ENCODE measurements around the gene HSPB6. TPM values are rescaled to one million over a fixed set of nuclear protein-coding genes. Genes with fewer than 3 reads are reported as not detected.
"Not testable (repeated sequence)": the region's sequence is repeated elsewhere in the genome, so short reads cannot be mapped to it uniquely, and the experiment has no call there.

Gene HSPB6
- total and polyA plus RNA-seq, 4 donors, result 1.8 to 26.9 (median 14.3) TPM

GRCh38 chr19:35777961-35778360 lies 21.1 kb upstream of the HSPB6 start:
- DNase-seq (ENCODE audit: low read depth in 4 of 6, low spot score in 6 of 6), result no peak
- peaks cover 57% of the 10 kb centered on the region for H3K36me3 ChIP-seq (ENCODE audit: control insufficient read depth, insufficient read depth, low read length)
- no peaks in the 10 kb centered on the region for H3K9me3 ChIP-seq (ENCODE audit: control insufficient read depth, insufficient read depth, low read length)
- no peak overlapping the region for H3K4me3 ChIP-seq (ENCODE audit: low read depth, low read length)
- 73% methylated on average over 7 of the region's 7 CpGs for WGBS (ENCODE audit: insufficient coverage)
- peak overlapping the region; percentile 48 for H3K27ac ChIP-seq (ENCODE audit: low read depth, low read length)
- H3K4me1 ChIP-seq (ENCODE audit: control insufficient read depth, insufficient read depth, low read length), result peaks cover 39% of the 10 kb centered on the region
- no peaks in the 10 kb centered on the region for H3K27me3 ChIP-seq (ENCODE audit: control insufficient read depth, insufficient read depth, low read length)

GRCh38 chr19:35777086-35777841 lies 20.4 kb upstream of the HSPB6 start:
- Histone ChIP-seq H3K27me3 (ENCODE audit: control insufficient read depth, insufficient read depth, low read length) (no peaks in the 10 kb centered on the region), H3K4me3 (ENCODE audit: low read depth, low read length) (no peak overlapping the region), H3K27ac (ENCODE audit: low read depth, low read length) (peak overlapping the region; percentile 48), H3K9me3 (ENCODE audit: control insufficient read depth, insufficient read depth, low read length) (no peaks in the 10 kb centered on the region), H3K36me3 (ENCODE audit: control insufficient read depth, insufficient read depth, low read length) (peaks cover 50% of the 10 kb centered on the region), H3K4me1 (ENCODE audit: control insufficient read depth, insufficient read depth, low read length) (peaks cover 39% of the 10 kb centered on the region)
- WGBS (ENCODE audit: insufficient coverage), result 16% methylated on average over 16 of the region's 19 CpGs
- peak in 2 of 6 donors; percentile 19 to 43 for DNase-seq (ENCODE audit: low read depth in 4 of 6, low spot score in 6 of 6)

GRCh38 chr19:35776102-35776788 lies 19.4 kb upstream of the HSPB6 start:
- H3K36me3 ChIP-seq (ENCODE audit: control insufficient read depth, insufficient read depth, low read length), result peaks cover 40% of the 10 kb centered on the region
- peak overlapping the region; percentile 62 for H3K4me3 ChIP-seq (ENCODE audit: low read depth, low read length)
- no peaks in the 10 kb centered on the region for H3K9me3 ChIP-seq (ENCODE audit: control insufficient read depth, insufficient read depth, low read length)
- no peaks in the 10 kb centered on the region for H3K27me3 ChIP-seq (ENCODE audit: control insufficient read depth, insufficient read depth, low read length)
- peaks cover 39% of the 10 kb centered on the region for H3K4me1 ChIP-seq (ENCODE audit: control insufficient read depth, insufficient read depth, low read length)
- H3K27ac ChIP-seq (ENCODE audit: low read depth, low read length), result peak overlapping the region; percentile 48
- DNase-seq (ENCODE audit: low read depth in 4 of 6, low spot score in 6 of 6), result peak in 3 of 6 donors; percentile 23 to 83 (median 71)
- WGBS (ENCODE audit: insufficient coverage), result 10% methylated on average over 12 of the region's 13 CpGs

DNA sequence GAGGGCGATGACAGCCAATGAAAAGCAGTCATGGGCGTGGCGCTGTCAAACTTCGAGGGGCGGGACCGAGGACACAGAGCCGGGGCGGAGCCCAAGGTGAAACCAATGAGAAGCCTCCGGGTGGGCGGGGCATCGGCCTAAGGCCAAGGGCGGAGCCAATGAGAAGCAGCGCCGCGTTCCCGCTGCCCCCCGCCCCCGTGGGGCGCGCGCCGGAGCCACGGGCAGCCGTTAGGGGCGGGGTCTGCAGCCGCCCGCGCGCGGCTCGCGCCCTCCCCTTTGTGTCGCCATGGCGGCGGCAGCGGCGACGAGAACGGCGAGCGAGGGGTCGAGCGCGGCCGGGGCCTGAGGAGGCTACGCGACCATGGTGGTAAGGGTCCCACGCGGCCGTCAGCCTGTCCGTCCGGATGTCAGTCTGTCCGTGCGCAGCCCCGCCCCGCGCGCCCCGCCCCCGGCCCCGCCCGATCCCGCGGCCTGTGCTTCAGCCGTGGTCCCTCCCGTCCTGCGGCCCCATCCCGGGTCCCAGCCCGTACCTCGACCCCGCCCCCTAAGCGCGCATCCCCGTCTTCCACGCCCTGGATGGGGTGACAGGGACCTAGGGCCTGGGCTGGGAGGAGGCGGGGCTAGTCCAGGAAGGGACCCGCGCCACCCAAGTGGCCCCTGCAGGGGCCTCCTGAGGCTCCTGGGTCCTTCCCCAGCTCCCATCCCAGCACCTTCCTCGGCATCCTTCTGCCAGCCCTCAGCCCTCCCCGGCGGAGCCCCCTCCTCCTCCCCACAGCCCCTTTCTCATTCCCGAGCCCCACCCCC lies 18.7 kb upstream of the HSPB6 start, which contains the start of gene ARHGAP33:
ARHGAP33 (plus strand) TSS at position 267 of the 804 bp plus-strand sequence; CDS start at position 362, 95 bp downstream.
- Histone ChIP-seq H3K9me3 (ENCODE audit: control insufficient read depth, insufficient read depth, low read length) (no peaks in the 10 kb centered on the region), H3K4me3 (ENCODE audit: low read depth, low read length) (peak within 1 kb of the TSS; percentile 62), H3K27ac (ENCODE audit: low read depth, low read length) (peak within 1 kb of the TSS; percentile 33), H3K4me1 (ENCODE audit: control insufficient read depth, insufficient read depth, low read length) (peaks cover 39% of the 10 kb centered on the region), H3K36me3 (ENCODE audit: control insufficient read depth, insufficient read depth, low read length) (peaks cover 33% of the 10 kb centered on the region), H3K27me3 (ENCODE audit: control insufficient read depth, insufficient read depth, low read length) (no peaks in the 10 kb centered on the region)
- peak; percentile 95 to 100 (median 98) for DNase-seq (ENCODE audit: low read depth in 4 of 6, low spot score in 6 of 6)
- 0% methylated on average over 82 of the region's 82 CpGs for WGBS (ENCODE audit: insufficient coverage)

- WGBS (ENCODE audit: insufficient coverage), result 22% methylated on average over 9 of the region's 9 CpGs
Measured at GRCh38 chr19:35775046-35775297, 18.1 kb upstream of the HSPB6 start.

DNA sequence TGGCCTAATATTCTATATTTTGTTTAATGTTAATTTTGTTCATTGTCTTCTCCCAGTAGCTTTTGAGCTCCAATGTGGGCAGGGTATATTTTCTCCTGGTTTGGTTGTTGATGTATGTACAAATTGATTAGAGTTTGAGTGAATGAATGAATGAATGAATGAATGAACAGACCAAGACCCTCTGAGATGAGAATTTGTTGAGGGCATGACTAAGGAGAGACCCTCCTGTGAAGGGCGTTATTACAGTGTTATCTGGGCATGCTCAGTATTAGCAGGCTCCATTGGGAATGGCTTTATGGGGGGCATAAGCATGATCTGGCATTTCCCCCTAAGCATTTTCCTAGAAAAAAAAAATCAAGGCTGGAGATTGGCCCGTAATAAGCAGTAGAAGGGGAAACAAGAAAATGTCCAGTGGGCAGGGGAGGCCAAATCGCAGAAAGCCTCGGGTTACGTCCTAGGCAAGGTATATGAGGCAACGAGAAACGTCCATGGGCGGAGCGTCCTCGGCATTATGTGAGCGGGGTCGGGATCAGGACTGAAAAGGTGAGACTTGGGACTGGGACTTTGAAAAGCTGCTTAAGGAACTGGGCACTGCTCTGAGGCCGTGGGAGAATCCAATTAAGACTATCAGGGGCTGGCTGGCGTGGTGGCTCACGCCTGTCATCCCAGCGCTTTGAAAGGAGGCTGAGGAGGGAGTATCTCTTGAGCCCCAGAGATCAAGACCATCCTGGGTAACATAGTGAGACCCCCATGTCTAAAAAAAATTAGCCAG lies 17.6 kb upstream of the HSPB6 start:
- Histone ChIP-seq H3K4me3 (ENCODE audit: low read depth, low read length) (peak overlapping the region; percentile 4), H3K27ac (ENCODE audit: low read depth, low read length) (no peak overlapping the region), H3K27me3 (ENCODE audit: control insufficient read depth, insufficient read depth, low read length) (no peaks in the 10 kb centered on the region), H3K9me3 (ENCODE audit: control insufficient read depth, insufficient read depth, low read length) (no peaks in the 10 kb centered on the region), H3K36me3 (ENCODE audit: control insufficient read depth, insufficient read depth, low read length) (peaks cover 23% of the 10 kb centered on the region), H3K4me1 (ENCODE audit: control insufficient read depth, insufficient read depth, low read length) (peaks cover 39% of the 10 kb centered on the region)
- DNase-seq (ENCODE audit: low read depth in 4 of 6, low spot score in 6 of 6), result peak in 1 of 6 donors; percentile 32
- 48% methylated on average over 15 of the region's 16 CpGs for WGBS (ENCODE audit: insufficient coverage)

More at GRCh38 chr19:35775046-35775297, 18.1 kb upstream of the HSPB6 start:
- Histone ChIP-seq H3K4me3 (ENCODE audit: low read depth, low read length) (peak overlapping the region; percentile 4), H3K27ac (ENCODE audit: low read depth, low read length) (no peak overlapping the region), H3K4me1 (ENCODE audit: control insufficient read depth, insufficient read depth, low read length) (peaks cover 39% of the 10 kb centered on the region), H3K9me3 (ENCODE audit: control insufficient read depth, insufficient read depth, low read length) (no peaks in the 10 kb centered on the region), H3K27me3 (ENCODE audit: control insufficient read depth, insufficient read depth, low read length) (no peaks in the 10 kb centered on the region), H3K36me3 (ENCODE audit: control insufficient read depth, insufficient read depth, low read length) (peaks cover 27% of the 10 kb centered on the region)
- DNase-seq (ENCODE audit: low read depth in 4 of 6, low spot score in 6 of 6), result no peak

- 67% methylated on average over 5 of the region's 9 CpGs for WGBS (ENCODE audit: insufficient coverage)
- Histone ChIP-seq H3K9me3 (ENCODE audit: control insufficient read depth, insufficient read depth, low read length) (no peaks in the 10 kb centered on the region), H3K4me1 (ENCODE audit: control insufficient read depth, insufficient read depth, low read length) (peaks cover 30% of the 10 kb centered on the region), H3K27ac (ENCODE audit: low read depth, low read length) (no peak overlapping the region), H3K36me3 (ENCODE audit: control insufficient read depth, insufficient read depth, low read length) (peaks cover 14% of the 10 kb centered on the region), H3K27me3 (ENCODE audit: control insufficient read depth, insufficient read depth, low read length) (no peaks in the 10 kb centered on the region), H3K4me3 (ENCODE audit: low read depth, low read length) (no peak overlapping the region)
- DNase-seq (ENCODE audit: low read depth in 4 of 6, low spot score in 6 of 6), result no peak
Measured at GRCh38 chr19:35773020-35773806, 16.4 kb upstream of the HSPB6 start.

- WGBS (ENCODE audit: insufficient coverage), result 94% methylated on average over 4 of the region's 5 CpGs
- H3K27me3 ChIP-seq (ENCODE audit: control insufficient read depth, insufficient read depth, low read length); H3K9me3 ChIP-seq (ENCODE audit: control insufficient read depth, insufficient read depth, low read length); DNase-seq (ENCODE audit: low read depth in 4 of 6, low spot score in 6 of 6); H3K27ac ChIP-seq (ENCODE audit: low read depth, low read length); H3K4me3 ChIP-seq (ENCODE audit: low read depth, low read length): not testable (repeated sequence)
- H3K4me1 ChIP-seq (ENCODE audit: control insufficient read depth, insufficient read depth, low read length), result peaks cover 24% of the 10 kb centered on the region
- peaks cover 14% of the 10 kb centered on the region for H3K36me3 ChIP-seq (ENCODE audit: control insufficient read depth, insufficient read depth, low read length)
Measured at GRCh38 chr19:35772362-35772761, 15.5 kb upstream of the HSPB6 start.
